A549 (cell line): ENCODE results near the gene ZNF711.

ENCODE experiments used
- BHLHE40 ChIP-seq: IDR thresholded peaks from 2 replicates; pipeline ENCODE4 v1.6.1; 2012; ENCODE audit warnings: low read depth, low read length, inconsistent platforms
- CEBPB ChIP-seq, 2 experiments: fragments of >200 bp in 1 of 2; sonication (Bioruptor Twin) in 1 of 2; formaldehyde crosslinking in 1 of 2; IDR thresholded peaks; 2 replicates each; pipeline ENCODE4 v1.6.1; 2012 to 2016
- EHF ChIP-seq: fragments of 250-450 bp; sonication (Bioruptor Pico); IDR thresholded peaks from 2 replicates; pipeline ENCODE4 v1.5.0; 2020; ENCODE audit warnings: mild to moderate bottlenecking
- EP300 ChIP-seq, 2 experiments: fragments of >200 bp; sonication (Bioruptor Twin); formaldehyde crosslinking; IDR thresholded peaks; 2 replicates in 1 of 2; 3 replicates in 1 of 2; pipeline ENCODE4 v1.6.1; 2016 to 2017
- ESRRA ChIP-seq: fragments of 150-350 bp; IDR thresholded peaks from 2 replicates; pipeline ENCODE4 v1.6.1; 2014; ENCODE audit warnings: mild to moderate bottlenecking, low read length, borderline replicate concordance
- HMGXB4 ChIP-seq: fragments of 250-450 bp; sonication (Bioruptor Pico); IDR thresholded peaks from 2 replicates; pipeline ENCODE4 v1.5.0; 2021; ENCODE audit warnings: mild to moderate bottlenecking, moderate library complexity, borderline replicate concordance
- NFE2L2 ChIP-seq: fragments of 150-350 bp; conservative IDR thresholded peaks from 2 replicates; pipeline ENCODE4 v1.6.1; 2014; ENCODE audit warnings: low read length
- TF ChIP-seq, protein P1 (sequence below): fragments of >200 bp; sonication (Bioruptor Twin); formaldehyde crosslinking; IDR thresholded peaks from 3 replicates; pipeline ENCODE4 v1.5.1; 2016

DNA sequence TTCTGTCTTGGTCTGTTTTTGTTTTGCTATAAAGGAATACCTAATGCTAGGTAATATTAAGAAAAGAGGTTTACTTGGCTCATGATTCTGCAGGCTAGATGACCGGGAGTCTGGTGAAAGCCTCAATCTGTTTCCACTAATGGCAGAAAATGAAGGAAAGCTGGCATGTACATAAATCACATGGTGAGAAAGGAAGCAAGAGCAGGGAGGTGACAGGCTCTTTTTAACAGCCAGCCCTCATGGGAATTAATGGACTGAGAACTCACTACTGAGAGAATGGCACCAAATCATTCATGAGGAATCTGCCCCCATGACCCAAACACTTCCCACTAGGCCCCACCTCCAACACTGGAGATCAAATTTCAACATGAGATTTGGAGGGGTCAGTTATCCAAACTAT is 27.8 kb upstream of the ZNF711 start:
- TF ChIP-seq, protein P1, sequence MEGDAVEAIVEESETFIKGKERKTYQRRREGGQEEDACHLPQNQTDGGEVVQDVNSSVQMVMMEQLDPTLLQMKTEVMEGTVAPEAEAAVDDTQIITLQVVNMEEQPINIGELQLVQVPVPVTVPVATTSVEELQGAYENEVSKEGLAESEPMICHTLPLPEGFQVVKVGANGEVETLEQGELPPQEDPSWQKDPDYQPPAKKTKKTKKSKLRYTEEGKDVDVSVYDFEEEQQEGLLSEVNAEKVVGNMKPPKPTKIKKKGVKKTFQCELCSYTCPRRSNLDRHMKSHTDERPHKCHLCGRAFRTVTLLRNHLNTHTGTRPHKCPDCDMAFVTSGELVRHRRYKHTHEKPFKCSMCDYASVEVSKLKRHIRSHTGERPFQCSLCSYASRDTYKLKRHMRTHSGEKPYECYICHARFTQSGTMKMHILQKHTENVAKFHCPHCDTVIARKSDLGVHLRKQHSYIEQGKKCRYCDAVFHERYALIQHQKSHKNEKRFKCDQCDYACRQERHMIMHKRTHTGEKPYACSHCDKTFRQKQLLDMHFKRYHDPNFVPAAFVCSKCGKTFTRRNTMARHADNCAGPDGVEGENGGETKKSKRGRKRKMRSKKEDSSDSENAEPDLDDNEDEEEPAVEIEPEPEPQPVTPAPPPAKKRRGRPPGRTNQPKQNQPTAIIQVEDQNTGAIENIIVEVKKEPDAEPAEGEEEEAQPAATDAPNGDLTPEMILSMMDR, result no peak
- TF ChIP-seq CEBPB (IDR thresholded peaks at IDR 0.05) (no peak), EP300 (IDR thresholded peaks at IDR 0.05) (no peak), HMGXB4 (CRISPR knock-in tag) (no peak), BHLHE40 (no peak), EHF (CRISPR knock-in tag) (no peak), ESRRA (no peak), NFE2L2 (no peak)
